Liver (tissue), 3 donors: ENCODE measurements around the gene PHTF2.

Source experiments
- EGR1 ChIP-seq, 2 donors: IDR thresholded peaks; 2 replicates each; pipeline ENCODE4 v1.6.1; 2016 to 2018; ENCODE audit warnings: antibody characterized with exemption in 2 of 2, low read depth in 2 of 2
- GABPA ChIP-seq, 2 donors: IDR thresholded peaks in 1 of 2; conservative IDR thresholded peaks in 1 of 2; 2 replicates each; pipeline ENCODE4 v1.6.1; 2016; ENCODE audit warnings: antibody characterized with exemption in 2 of 2, mild to moderate bottlenecking in 1 of 2, moderate library complexity in 1 of 2
- HNF4G ChIP-seq: IDR thresholded peaks from 2 replicates; pipeline ENCODE4 v1.6.1; 2016; ENCODE audit warnings: antibody characterized with exemption
- JUND ChIP-seq, 2 donors: IDR thresholded peaks; 2 replicates each; pipeline ENCODE4 v1.6.1; 2016; ENCODE audit warnings: antibody characterized with exemption in 2 of 2
- MAX ChIP-seq: IDR thresholded peaks from 2 replicates; pipeline ENCODE4 v1.6.1; 2016; ENCODE audit warnings: antibody characterized with exemption
- SP1 ChIP-seq: IDR thresholded peaks from 2 replicates; pipeline ENCODE4 v1.6.1; 2018; ENCODE audit warnings: antibody characterized with exemption, mild to moderate bottlenecking
- TAF1 ChIP-seq: conservative IDR thresholded peaks from 2 replicates; pipeline ENCODE4 v1.6.1; 2016; ENCODE audit warnings: antibody characterized with exemption, mild to moderate bottlenecking
- YY1 ChIP-seq: IDR thresholded peaks from 2 replicates; pipeline ENCODE4 v1.6.1; 2016; ENCODE audit warnings: antibody characterized with exemption, mild to moderate bottlenecking
- TF ChIP-seq, protein P1 (sequence below): IDR thresholded peaks from 2 replicates; pipeline ENCODE4 v1.6.1; 2016; ENCODE audit warnings: antibody characterized with exemption
- TF ChIP-seq, protein P2 (sequence below): fragments of 150-350 bp; IDR thresholded peaks from 2 replicates; pipeline ENCODE4 v1.5.1; 2017; ENCODE audit warnings: improper control_type of control experiment, low read depth, low read length; ENCODE audit not compliant: missing input control
- TF ChIP-seq, protein P3 (sequence below): IDR thresholded peaks from 2 replicates; pipeline ENCODE4 v1.6.1; 2016; ENCODE audit warnings: antibody characterized with exemption
- donor health status: healthy.
- donor health status: healthy.

GRCh38 chr7:77838929-77839491 is 40.4 kb downstream of the PHTF2 start:
- TF ChIP-seq TAF1 (no peak), MAX (no peak), JUND (IDR thresholded peaks at IDR 0.05) (no peak), GABPA (IDR thresholded peaks at IDR 0.05 in 1 of 2, conservative IDR thresholded peaks at IDR 0.05 in 1 of 2) (no peak), HNF4G (no peak), EGR1 (IDR thresholded peaks at IDR 0.05; ENCODE audit: low read depth in 2 of 2) (no peak), YY1 (no peak), SP1 (no peak)
- TF ChIP-seq, protein P1, sequence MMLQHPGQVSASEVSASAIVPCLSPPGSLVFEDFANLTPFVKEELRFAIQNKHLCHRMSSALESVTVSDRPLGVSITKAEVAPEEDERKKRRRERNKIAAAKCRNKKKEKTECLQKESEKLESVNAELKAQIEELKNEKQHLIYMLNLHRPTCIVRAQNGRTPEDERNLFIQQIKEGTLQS = no peak
- TF ChIP-seq, protein P2, sequence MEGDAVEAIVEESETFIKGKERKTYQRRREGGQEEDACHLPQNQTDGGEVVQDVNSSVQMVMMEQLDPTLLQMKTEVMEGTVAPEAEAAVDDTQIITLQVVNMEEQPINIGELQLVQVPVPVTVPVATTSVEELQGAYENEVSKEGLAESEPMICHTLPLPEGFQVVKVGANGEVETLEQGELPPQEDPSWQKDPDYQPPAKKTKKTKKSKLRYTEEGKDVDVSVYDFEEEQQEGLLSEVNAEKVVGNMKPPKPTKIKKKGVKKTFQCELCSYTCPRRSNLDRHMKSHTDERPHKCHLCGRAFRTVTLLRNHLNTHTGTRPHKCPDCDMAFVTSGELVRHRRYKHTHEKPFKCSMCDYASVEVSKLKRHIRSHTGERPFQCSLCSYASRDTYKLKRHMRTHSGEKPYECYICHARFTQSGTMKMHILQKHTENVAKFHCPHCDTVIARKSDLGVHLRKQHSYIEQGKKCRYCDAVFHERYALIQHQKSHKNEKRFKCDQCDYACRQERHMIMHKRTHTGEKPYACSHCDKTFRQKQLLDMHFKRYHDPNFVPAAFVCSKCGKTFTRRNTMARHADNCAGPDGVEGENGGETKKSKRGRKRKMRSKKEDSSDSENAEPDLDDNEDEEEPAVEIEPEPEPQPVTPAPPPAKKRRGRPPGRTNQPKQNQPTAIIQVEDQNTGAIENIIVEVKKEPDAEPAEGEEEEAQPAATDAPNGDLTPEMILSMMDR = no peak
- TF ChIP-seq, protein P3, sequence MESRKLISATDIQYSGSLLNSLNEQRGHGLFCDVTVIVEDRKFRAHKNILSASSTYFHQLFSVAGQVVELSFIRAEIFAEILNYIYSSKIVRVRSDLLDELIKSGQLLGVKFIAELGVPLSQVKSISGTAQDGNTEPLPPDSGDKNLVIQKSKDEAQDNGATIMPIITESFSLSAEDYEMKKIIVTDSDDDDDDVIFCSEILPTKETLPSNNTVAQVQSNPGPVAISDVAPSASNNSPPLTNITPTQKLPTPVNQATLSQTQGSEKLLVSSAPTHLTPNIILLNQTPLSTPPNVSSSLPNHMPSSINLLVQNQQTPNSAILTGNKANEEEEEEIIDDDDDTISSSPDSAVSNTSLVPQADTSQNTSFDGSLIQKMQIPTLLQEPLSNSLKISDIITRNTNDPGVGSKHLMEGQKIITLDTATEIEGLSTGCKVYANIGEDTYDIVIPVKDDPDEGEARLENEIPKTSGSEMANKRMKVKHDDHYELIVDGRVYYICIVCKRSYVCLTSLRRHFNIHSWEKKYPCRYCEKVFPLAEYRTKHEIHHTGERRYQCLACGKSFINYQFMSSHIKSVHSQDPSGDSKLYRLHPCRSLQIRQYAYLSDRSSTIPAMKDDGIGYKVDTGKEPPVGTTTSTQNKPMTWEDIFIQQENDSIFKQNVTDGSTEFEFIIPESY = no peak
